Ishikawa (cell line): ENCODE data around the gene BCL2L12.

ENCODE experiments used
- CEBPB ChIP-seq: IDR thresholded peaks from 2 replicates; pipeline ENCODE4 v1.6.1; 2012
- CREB1 ChIP-seq: IDR thresholded peaks from 2 replicates; pipeline ENCODE4 v1.6.1; 2012; ENCODE audit warnings: low read depth
- EGR1 ChIP-seq: IDR thresholded peaks from 2 replicates; pipeline ENCODE4 v1.6.1; 2012
- EP300 ChIP-seq: IDR thresholded peaks from 2 replicates; pipeline ENCODE4 v1.6.1; 2012; ENCODE audit warnings: borderline replicate concordance
- FOXM1 ChIP-seq: IDR thresholded peaks from 2 replicates; pipeline ENCODE4 v1.6.1; 2012; ENCODE audit warnings: low read depth, borderline replicate concordance
- MAX ChIP-seq: IDR thresholded peaks from 2 replicates; pipeline ENCODE4 v1.6.1; 2012
- NFIC ChIP-seq: IDR thresholded peaks from 2 replicates; pipeline ENCODE4 v1.6.1; 2012
- RAD21 ChIP-seq: IDR thresholded peaks from 2 replicates; pipeline ENCODE4 v1.6.1; 2012; ENCODE audit warnings: low read depth
- REST ChIP-seq: IDR thresholded peaks from 2 replicates; pipeline ENCODE4 v1.6.1; 2012; ENCODE audit warnings: low read depth, mild to moderate bottlenecking
- TAF1 ChIP-seq: IDR thresholded peaks from 2 replicates; pipeline ENCODE4 v1.6.1; 2012; ENCODE audit warnings: low read depth, mild to moderate bottlenecking
- TCF12 ChIP-seq: IDR thresholded peaks from 2 replicates; pipeline ENCODE4 v1.6.1; 2012; ENCODE audit warnings: low read depth
- TEAD4 ChIP-seq: IDR thresholded peaks from 2 replicates; pipeline ENCODE4 v1.6.1; 2012
- USF1 ChIP-seq: IDR thresholded peaks from 2 replicates; pipeline ENCODE4 v1.6.1; 2012
- YY1 ChIP-seq: IDR thresholded peaks from 2 replicates; pipeline ENCODE4 v1.6.1; 2012; ENCODE audit warnings: low read depth
- ZBTB7A ChIP-seq: IDR thresholded peaks from 2 replicates; pipeline ENCODE4 v1.6.1; 2012; ENCODE audit warnings: low read depth

The BCL2L12 gene

GRCh38 chr19:49665351-49666119 lies at the start of gene BCL2L12, which contains the start of gene IRF3:
Gene BCL2L12 (plus strand): TSS chr19:49665933. CDS start chr19:49666693, 760 bp downstream.
Gene IRF3 (minus strand): TSS chr19:49665857. CDS start chr19:49664838, 1,019 bp downstream.
- no peak; the same call in 1 of the 2 replicates for TF ChIP-seq TEAD4
- TF ChIP-seq NFIC, result 0 out of 2 replicates have a peak, but pooled peaks have one; percentile 9
- TF ChIP-seq MAX, result peak; percentile 68
- peak; percentile 31; the same call in 1 of the 2 replicates for TF ChIP-seq TCF12
- TF ChIP-seq EGR1, result no peak
- TF ChIP-seq YY1, result peak; percentile 26; the same call in 1 of the 2 replicates
- TF ChIP-seq CEBPB, result no peak
- TF ChIP-seq CREB1, result no peak
- TF ChIP-seq REST, result no peak
- no peak for TF ChIP-seq RAD21
- TF ChIP-seq FOXM1, result no peak
- no peak; the same call in 1 of the 2 replicates for TF ChIP-seq ZBTB7A
- TF ChIP-seq USF1, result no peak
- TF ChIP-seq EP300, result no peak
- peak; percentile 75 for TF ChIP-seq TAF1

GRCh38 chr19:49616532-49616931 lies 49.2 kb upstream of the BCL2L12 start:
- TF ChIP-seq TEAD4 (no peak), TCF12 (no peak), TAF1 (no peak), ZBTB7A (no peak), MAX (no peak), NFIC (no peak)

- TF ChIP-seq EGR1, result no peak
- TF ChIP-seq FOXM1, result no peak
- no peak for TF ChIP-seq CREB1
- no peak for TF ChIP-seq CEBPB
These were observed 48.8 kb upstream of the BCL2L12 start for GRCh38 chr19:49616945-49617344.

- TF ChIP-seq CEBPB (no peak), FOXM1 (no peak), EGR1 (no peak), TAF1 (no peak), YY1 (no peak), NFIC (no peak), TCF12 (no peak), REST (no peak), USF1 (no peak), TEAD4 (no peak)
These were observed 40.5 kb upstream of the BCL2L12 start for GRCh38 chr19:49624967-49625910.

- no peak for TF ChIP-seq TCF12
- no peak for TF ChIP-seq NFIC
- no peak for TF ChIP-seq REST
- no peak for TF ChIP-seq FOXM1
- no peak for TF ChIP-seq TAF1
These were observed 39.5 kb upstream of the BCL2L12 start for GRCh38 chr19:49626226-49626625.
